Left hindlimb (tissue), 1 donor: Measurements from ENCODE around the gene TAPBP.
"Not testable (repeated sequence)": the region's sequence is repeated elsewhere in the genome, so short reads cannot be mapped to it uniquely, and the experiment has no call there.

Source experiments
- DNase-seq: peaks from one replicate; pipeline ENCODE4 v3.0.0-alpha.2; 2018

TAPBP gene

GRCh38 chr6:33313709-33314514 is at the start of gene TAPBP:
Gene TAPBP, minus strand, starts transcription at chr6:33314078. Its CDS starts 37 bp downstream, at chr6:33314041.
- DNase-seq, result peak; percentile 74

- DNase-seq, result not testable (repeated sequence)
Measured at GRCh38 chr6:33363486-33363885, 49.6 kb upstream of the TAPBP start.

- DNase-seq, result no peak
Measured at GRCh38 chr6:33359331-33359730, 45.5 kb upstream of the TAPBP start.

GRCh38 chr6:33357160-33357871 is 43.4 kb upstream of the TAPBP start:
- not testable (repeated sequence) for DNase-seq

GRCh38 chr6:33356295-33356694 is 42.4 kb upstream of the TAPBP start:
- DNase-seq, result no peak

GRCh38 chr6:33355860-33356259 is 42.0 kb upstream of the TAPBP start:
- DNase-seq, result not testable (repeated sequence)

- no peak for DNase-seq
Measured at GRCh38 chr6:33347816-33348215, 33.9 kb upstream of the TAPBP start.

- not testable (repeated sequence) for DNase-seq
Measured at GRCh38 chr6:33346972-33347371, 33.1 kb upstream of the TAPBP start.

GRCh38 chr6:33344701-33345697 is 31.1 kb upstream of the TAPBP start:
- peak; percentile 72 for DNase-seq

GRCh38 chr6:33343953-33344611 is 30.2 kb upstream of the TAPBP start:
- no peak for DNase-seq

GRCh38 chr6:33343606-33343952 is 29.7 kb upstream of the TAPBP start:
- DNase-seq, result not testable (repeated sequence)

- DNase-seq, result no peak
Measured at GRCh38 chr6:33339193-33339592, 25.3 kb upstream of the TAPBP start.

GRCh38 chr6:33336495-33336894 is 22.6 kb upstream of the TAPBP start:
- no peak for DNase-seq

- no peak for DNase-seq
Measured at GRCh38 chr6:33335916-33336315, 22.0 kb upstream of the TAPBP start.

- DNase-seq, result no peak
Measured at GRCh38 chr6:33333666-33334065, 19.8 kb upstream of the TAPBP start.

- DNase-seq, result no peak
Measured at GRCh38 chr6:33330736-33331135, 16.9 kb upstream of the TAPBP start.

- no peak for DNase-seq
Measured at GRCh38 chr6:33329058-33329457, 15.2 kb upstream of the TAPBP start.

- no peak for DNase-seq
Measured at GRCh38 chr6:33324125-33324524, 10.2 kb upstream of the TAPBP start.

- DNase-seq, result no peak
Measured at GRCh38 chr6:33323623-33323948, 9.7 kb upstream of the TAPBP start.

GRCh38 chr6:33321227-33321626 is 7.3 kb upstream of the TAPBP start:
- DNase-seq, result no peak

- no peak for DNase-seq
Measured at GRCh38 chr6:33320315-33321181, 6.7 kb upstream of the TAPBP start.

GRCh38 chr6:33319939-33320314 is 6.0 kb upstream of the TAPBP start:
- no peak for DNase-seq
